Stomach (tissue), 9 donors: ENCODE results near the gene KAZALD1. TPM values are rescaled to one million over a fixed set of nuclear protein-coding genes. Genes with fewer than 3 reads are reported as not detected.
A peak's percentile ranks its signal among the peaks of the same experiment; 100 is the strongest.

Source experiments
- DNase-seq, 2 donors: peaks; one replicate each; pipeline versions ENCODE4 v3.0.0 to v3.0.0-alpha.2; 2013 to 2019
- H3K27ac ChIP-seq, 5 donors: fragments of 200-600 bp in 4 of 5; sonication (generic) in 4 of 5; one replicate each; pipeline ENCODE4 v1.5.1; 2013 to 2019; ENCODE audit warnings: mild to moderate bottlenecking in 1 of 5, moderate library complexity in 1 of 5
- H3K27me3 ChIP-seq, 3 donors: fragments of 200-600 bp; sonication (generic); one replicate each; pipeline ENCODE4 v1.5.1; 2017 to 2019; ENCODE audit warnings: mixed run types in 1 of 3
- H3K36me3 ChIP-seq, 4 donors: fragments of 200-600 bp; sonication (generic); 1 replicate in 3 of 4; 2 replicates in 1 of 4; pipeline ENCODE4 v1.5.1; 2016 to 2019
- H3K4me1 ChIP-seq, 4 donors: fragments of 200-600 bp; sonication (generic); one replicate each; pipeline ENCODE4 v1.5.1; 2016 to 2019
- H3K4me3 ChIP-seq, 4 donors: fragments of 200-600 bp; sonication (generic) in 3 of 4; one replicate each; pipeline ENCODE4 v1.5.1; 2016 to 2019; ENCODE audit warnings: mild to moderate bottlenecking in 1 of 4
- H3K9me3 ChIP-seq, 4 donors: fragments of 200-600 bp; sonication (generic); one replicate each; pipeline ENCODE4 v1.5.1; 2016 to 2019
- EP300 ChIP-seq: sonication (generic); formaldehyde crosslinking; IDR thresholded peaks from one replicate; pipeline ENCODE4 v1.6.1; 2017; ENCODE audit warnings: antibody characterized with exemption
- POLR2A ChIP-seq, 4 donors: fragments of 450-650 bp; IDR thresholded peaks; one replicate each; pipeline ENCODE4 v1.6.1; 2016; ENCODE audit warnings: antibody characterized with exemption in 4 of 4, control low read depth in 2 of 4, mild to moderate bottlenecking in 1 of 4, moderate library complexity in 1 of 4
- POLR2AphosphoS5 ChIP-seq, 3 donors: sonication (generic); formaldehyde crosslinking; IDR thresholded peaks; one replicate each; pipeline ENCODE4 v1.6.1; 2016; ENCODE audit warnings: antibody characterized with exemption in 3 of 3
- WGBS, 5 donors: extraction: QIAGEN DNeasy Blood & Tissue Kit in 3 of 5; methylation state at CpG; one replicate each; pipeline versions ENCODE4 v1.1.5 to v1.1.7; 2013 to 2018; 5-methylcytosine and 5-hydroxymethylcytosine counted together
- intact Hi-C: fragments of 100-400 bp; cut with DNase I; formaldehyde crosslinking; loops from one replicate; pipeline ENCODE4 v1.15.1; 2023; ENCODE audit warnings: low total_unique reads
- polyA plus RNA-seq, 3 donors: library from polyadenylated mRNA; stranded (reverse); fragments of 200-250 nt; gene quantifications; one replicate each; pipeline ENCODE4 v1.2.3, GENCODE V29; 2013
- total RNA-seq, 5 donors: library from RNA; depleted of rRNA; stranded (reverse); fragments of >200 nt; gene quantifications; one replicate each; pipeline versions ENCODE4 v1.1.0 to v1.2.3, GENCODE V29; 2014 to 2016
- TF ChIP-seq, protein P1 (sequence below), 7 experiments: fragments of 450-650 bp in 4 of 7; fragments of 200-600 bp in 3 of 7; sonication (generic) in 3 of 7; IDR thresholded peaks; one replicate each; pipeline ENCODE4 v1.5.1; 2016 to 2019; ENCODE audit warnings: antibody characterized with exemption in 7 of 7, control low read depth in 2 of 7, mild to moderate bottlenecking in 1 of 7
- donor health status: healthy with polysubstance abuse.
- donor health status: Bipolar disorder and iron deficiency.
- donor health status: healthy.

Gene KAZALD1
- total and polyA plus RNA-seq, 8 donors = 2.2 to 35.5 (median 12.0) TPM; not detected in 1

DNA sequence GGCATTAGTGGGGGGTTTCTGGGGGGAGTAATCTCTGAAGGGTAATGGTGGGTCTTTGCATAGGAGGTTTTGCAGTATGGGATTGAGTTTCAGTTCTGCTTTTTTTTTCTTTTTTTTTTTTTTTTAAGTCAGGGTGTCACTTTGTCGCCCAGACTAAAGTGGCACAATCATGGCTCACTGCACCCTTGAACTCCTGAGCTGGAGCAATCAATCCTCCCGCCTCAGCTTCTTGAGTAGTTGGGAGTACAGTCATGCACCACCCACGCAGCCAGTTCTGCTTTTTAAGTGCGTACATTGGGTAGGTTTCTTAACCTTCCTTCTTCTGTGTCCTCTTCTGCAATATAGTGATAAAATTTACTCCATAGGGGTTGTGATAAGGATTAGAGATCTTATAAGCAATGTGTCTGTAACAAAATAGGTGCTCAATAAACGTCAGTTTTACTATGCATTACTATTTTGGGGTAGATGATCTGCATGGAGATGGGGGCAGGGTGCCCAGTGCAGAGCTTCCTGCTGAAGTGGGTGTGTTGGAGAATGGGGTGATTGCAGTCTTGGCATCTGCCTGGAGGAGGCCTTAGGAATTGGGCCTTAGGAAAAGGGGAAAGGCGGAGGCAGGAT is 9.6 kb downstream of the KAZALD1 start:
- Histone ChIP-seq H3K36me3 (no peaks in the 10 kb centered on the region), H3K27ac (peak overlapping the region in 2 of 5 donors; percentile 20 to 68), H3K4me1 (peaks cover 13 to 27% (median 20%) of the 10 kb centered on the region in 4 donors), H3K9me3 (no peaks in the 10 kb centered on the region), H3K4me3 (no peak overlapping the region), H3K27me3 (peaks cover 0 to 62% (median 27%) of the 10 kb centered on the region in 3 donors)
- WGBS, 5 donors = 61 to 78% (median 75%) methylated on average over 6 of the region's 6 CpGs
- no peak for DNase-seq
- TF ChIP-seq, protein P1, sequence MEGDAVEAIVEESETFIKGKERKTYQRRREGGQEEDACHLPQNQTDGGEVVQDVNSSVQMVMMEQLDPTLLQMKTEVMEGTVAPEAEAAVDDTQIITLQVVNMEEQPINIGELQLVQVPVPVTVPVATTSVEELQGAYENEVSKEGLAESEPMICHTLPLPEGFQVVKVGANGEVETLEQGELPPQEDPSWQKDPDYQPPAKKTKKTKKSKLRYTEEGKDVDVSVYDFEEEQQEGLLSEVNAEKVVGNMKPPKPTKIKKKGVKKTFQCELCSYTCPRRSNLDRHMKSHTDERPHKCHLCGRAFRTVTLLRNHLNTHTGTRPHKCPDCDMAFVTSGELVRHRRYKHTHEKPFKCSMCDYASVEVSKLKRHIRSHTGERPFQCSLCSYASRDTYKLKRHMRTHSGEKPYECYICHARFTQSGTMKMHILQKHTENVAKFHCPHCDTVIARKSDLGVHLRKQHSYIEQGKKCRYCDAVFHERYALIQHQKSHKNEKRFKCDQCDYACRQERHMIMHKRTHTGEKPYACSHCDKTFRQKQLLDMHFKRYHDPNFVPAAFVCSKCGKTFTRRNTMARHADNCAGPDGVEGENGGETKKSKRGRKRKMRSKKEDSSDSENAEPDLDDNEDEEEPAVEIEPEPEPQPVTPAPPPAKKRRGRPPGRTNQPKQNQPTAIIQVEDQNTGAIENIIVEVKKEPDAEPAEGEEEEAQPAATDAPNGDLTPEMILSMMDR (IDR thresholded peaks at IDR 0.05) = no peak
- TF ChIP-seq EP300 (no peak), POLR2AphosphoS5 (IDR thresholded peaks at IDR 0.05) (no peak), POLR2A (IDR thresholded peaks at IDR 0.05) (no peak)
- intact Hi-C loops = no loop called here

GRCh38 chr10:101071885-101072433 is 10.2 kb downstream of the KAZALD1 start:
- H3K4me3 ChIP-seq = no peak overlapping the region
- intact Hi-C loops = no loop called here
- 65 to 81% (median 75%) methylated on average over 7 of the region's 7 CpGs for WGBS, 5 donors
- H3K4me1 ChIP-seq = peaks cover 8 to 21% (median 14%) of the 10 kb centered on the region in 4 donors
- H3K27ac ChIP-seq = peak overlapping the region in 1 of 5 donors; percentile 18
- H3K9me3 ChIP-seq = no peaks in the 10 kb centered on the region
- TF ChIP-seq POLR2A (IDR thresholded peaks at IDR 0.05) = no peak
- TF ChIP-seq, protein P1 (IDR thresholded peaks at IDR 0.05) = no peak
- TF ChIP-seq POLR2AphosphoS5 (IDR thresholded peaks at IDR 0.05) = no peak
- TF ChIP-seq EP300 = no peak
- no peaks in the 10 kb centered on the region for H3K36me3 ChIP-seq
- DNase-seq = no peak
- H3K27me3 ChIP-seq = peaks cover 0 to 62% (median 28%) of the 10 kb centered on the region in 3 donors

DNA sequence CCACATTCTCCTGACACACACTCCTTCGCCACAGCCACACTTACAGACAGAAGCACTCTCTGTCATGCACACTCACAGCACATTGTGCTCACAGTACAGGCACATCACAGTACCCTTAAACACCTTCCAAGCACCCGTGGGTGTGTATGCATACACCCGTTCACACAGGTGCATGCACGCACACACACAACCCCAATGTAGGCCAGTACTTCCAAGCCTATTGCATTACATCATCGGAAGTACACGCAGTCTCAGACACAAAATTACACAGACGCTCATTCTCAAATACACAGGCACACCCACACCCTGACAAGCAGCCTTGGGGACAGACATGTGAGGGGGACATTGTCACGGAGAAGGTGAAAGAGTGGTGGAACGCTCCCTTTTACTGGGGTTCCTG is 11.1 kb downstream of the KAZALD1 start:
- DNase-seq = no peak
- H3K27me3 ChIP-seq = peaks cover 0 to 59% (median 28%) of the 10 kb centered on the region in 3 donors
- no peak for TF ChIP-seq POLR2AphosphoS5 (IDR thresholded peaks at IDR 0.05)
- TF ChIP-seq, protein P1 (IDR thresholded peaks at IDR 0.05) = no peak
- no peak for TF ChIP-seq POLR2A (IDR thresholded peaks at IDR 0.05)
- no peak for TF ChIP-seq EP300
- H3K4me3 ChIP-seq = no peak overlapping the region
- intact Hi-C loops = no loop called here
- 41 to 61% (median 50%) methylated on average over 9 of the region's 9 CpGs for WGBS, 5 donors
- no peak overlapping the region for H3K27ac ChIP-seq
- H3K4me1 ChIP-seq = peaks cover 0 to 13% (median 5%) of the 10 kb centered on the region in 4 donors
- no peaks in the 10 kb centered on the region for H3K9me3 ChIP-seq
- H3K36me3 ChIP-seq = no peaks in the 10 kb centered on the region

- DNase-seq = no peak
- H3K4me1 ChIP-seq = peaks cover 0 to 13% (median 5%) of the 10 kb centered on the region in 4 donors
- peaks cover 0 to 63% (median 28%) of the 10 kb centered on the region in 3 donors for H3K27me3 ChIP-seq
- intact Hi-C loops = no loop called here
- no peaks in the 10 kb centered on the region for H3K9me3 ChIP-seq
- WGBS, 5 donors = 5 to 14% (median 7%) methylated on average over 13 of the region's 13 CpGs
- no peak overlapping the region for H3K27ac ChIP-seq
- H3K36me3 ChIP-seq = no peaks in the 10 kb centered on the region
- TF ChIP-seq EP300 (no peak), POLR2A (IDR thresholded peaks at IDR 0.05) (no peak), POLR2AphosphoS5 (IDR thresholded peaks at IDR 0.05) (no peak)
- TF ChIP-seq, protein P1 (IDR thresholded peaks at IDR 0.05) = no peak
- H3K4me3 ChIP-seq = no peak overlapping the region
These were observed 11.8 kb downstream of the KAZALD1 start for GRCh38 chr10:101073631-101074030.
